Activated effector memory CD4-positive, alpha-beta T cell treated with anti-CD3 and anti-CD28 coated beads, Interleukin-2, amount 50 U/mL, for 16 hours (primary cell): Measurements from ENCODE around the gene SLC38A2.

Experiments
- DNase-seq: peaks from one replicate; pipeline ENCODE4 v3.0.0-alpha.2; 2020

SLC38A2 gene

DNA sequence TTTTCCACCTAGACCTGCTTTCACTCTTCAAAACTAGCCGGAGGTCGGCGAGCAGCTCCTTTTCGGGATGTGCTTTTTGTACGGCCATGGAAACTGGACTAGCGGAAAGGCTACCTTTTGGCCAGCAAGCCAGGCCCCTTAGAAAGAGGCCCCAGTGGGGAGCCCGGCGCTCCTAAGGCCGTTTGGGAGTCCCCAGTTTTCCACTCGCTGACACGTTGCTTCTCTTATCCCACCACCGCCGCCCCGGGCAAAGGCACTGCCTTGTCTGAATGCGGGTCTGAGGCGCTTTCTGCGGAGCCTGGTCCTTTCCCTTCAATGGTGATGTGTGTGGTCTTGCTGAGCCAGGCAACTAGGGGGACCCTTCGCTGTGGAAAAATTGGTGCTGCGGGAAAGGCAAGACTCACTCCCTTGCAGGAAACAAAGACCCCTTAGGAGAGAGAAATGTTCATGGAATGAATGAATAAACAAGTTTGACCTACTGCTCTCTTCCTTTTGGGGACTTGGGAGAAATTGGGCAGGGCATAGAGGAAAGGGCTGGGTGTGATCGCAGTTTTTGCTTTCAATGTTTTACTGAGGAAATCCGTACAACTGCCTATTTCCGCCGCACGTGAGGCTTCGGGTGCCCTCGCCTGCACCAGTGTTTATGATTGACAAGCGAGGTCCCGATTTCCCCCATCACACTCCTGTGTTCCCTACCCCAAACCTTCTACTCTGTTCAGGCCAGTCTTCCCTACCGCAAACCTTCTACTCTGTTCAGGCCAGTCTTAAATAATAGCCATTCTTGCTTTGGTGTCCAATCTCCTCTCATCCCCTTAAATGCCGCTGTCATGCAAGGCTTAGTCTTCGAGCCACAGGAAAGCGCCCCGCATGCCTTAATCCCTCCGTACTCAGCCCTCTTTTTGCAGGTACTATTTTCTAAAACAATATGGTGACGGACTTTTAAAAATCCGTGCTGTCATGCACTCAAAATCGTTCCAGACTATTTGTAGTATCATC, 1.0 kb upstream of the SLC38A2 start:
- DNase-seq = peak; percentile 79

DNA sequence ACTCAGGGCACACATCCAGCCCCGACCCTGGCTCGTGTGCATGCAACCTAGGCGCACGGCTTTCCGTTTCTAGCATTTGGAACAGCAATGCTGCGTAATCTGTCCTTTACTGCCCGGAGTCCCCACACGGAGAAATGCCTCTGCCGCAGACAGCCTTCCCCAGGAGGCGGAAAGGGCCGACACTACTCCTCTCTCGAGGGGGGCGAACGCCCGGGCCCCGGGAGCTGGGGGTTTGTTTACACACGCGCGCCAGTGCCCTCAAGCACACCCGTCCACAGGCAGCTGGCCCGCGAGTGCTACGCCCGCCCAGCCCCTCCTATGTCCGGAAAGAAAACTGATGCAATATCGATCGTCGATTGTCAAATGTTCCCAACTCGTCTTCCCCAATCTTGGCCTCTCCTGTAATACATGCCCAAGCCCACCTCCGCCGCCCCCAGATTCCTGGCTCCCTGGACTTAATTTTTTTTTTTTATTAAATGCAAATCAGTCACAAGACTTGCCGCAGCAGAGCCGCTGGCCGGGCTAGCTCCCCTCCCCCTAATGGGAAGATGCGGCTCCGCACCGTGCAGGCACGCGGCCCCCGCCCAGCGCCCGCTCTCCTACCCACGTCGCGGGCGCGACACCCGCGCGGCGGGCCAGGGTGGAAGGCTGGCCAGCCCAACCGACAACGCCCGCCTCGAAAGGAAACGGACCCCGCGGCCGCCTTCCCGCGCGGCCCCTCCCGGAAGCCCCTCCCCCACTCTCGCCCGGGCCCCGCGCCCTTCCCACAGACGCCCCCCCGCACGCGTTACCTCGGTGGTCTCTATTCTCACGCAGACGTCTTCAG, 642 bp downstream of the SLC38A2 start:
- DNase-seq = peak; percentile 86

DNA sequence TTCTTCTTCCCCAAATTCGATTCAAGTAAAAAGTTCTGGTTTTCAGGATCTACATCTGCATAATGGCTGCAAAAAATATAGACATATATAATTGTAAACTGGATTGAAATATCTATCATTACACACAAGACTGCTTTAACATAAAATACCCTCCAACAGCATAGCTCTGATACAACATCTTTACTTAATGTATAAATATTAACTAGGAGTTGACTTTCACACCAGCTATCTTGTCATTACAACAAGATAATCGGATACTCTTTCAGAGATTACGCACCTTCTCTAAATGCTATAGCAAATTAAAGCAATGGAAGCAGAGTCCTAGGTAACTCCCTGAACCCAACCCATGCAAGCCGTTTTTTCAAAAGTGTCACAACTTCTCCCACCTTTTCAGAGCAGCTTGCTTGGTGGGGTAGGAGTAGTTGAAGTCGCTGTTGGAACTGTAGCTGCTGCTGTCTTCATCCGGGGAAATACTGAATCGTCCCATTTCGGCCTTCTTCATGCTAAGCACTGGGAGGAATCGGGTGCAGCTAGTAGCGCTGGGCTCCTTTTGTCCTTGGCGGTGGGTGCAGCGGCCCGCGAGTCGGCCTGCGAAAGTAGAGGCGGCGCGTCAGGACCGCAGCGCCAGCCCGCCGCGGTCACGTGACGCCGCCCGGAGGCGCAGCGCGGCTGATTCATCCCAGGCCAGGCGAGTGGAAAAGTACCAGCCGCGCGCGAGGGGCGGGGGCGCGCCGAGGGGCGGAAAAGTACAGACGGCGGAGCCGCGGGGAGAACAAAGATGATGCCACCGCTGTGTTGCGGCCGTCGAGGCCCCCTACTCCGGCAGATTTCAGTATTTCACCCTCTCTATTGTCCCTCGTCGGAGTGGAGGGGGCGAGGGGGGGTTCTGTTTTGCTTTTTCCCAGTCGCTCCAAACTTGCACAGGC, 1.5 kb downstream of the SLC38A2 start:
- peak; percentile 98 for DNase-seq

DNA sequence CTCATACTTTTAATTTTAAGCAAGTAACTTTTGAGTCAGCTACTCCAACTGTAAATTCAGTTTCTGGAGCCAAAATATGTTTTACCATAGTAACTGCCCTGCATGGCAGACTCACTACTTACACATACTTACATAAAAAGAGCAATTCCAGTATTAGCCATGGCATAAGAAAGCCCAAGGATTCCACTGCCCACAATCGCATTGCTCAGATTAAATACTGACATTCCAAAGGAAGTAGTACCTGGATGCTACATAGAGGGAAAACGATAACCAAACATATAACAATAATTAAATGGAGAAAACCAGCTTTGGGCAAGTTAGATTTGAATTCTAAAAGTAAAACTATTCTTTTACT, 2.2 kb downstream of the SLC38A2 start:
- DNase-seq = no peak

DNA sequence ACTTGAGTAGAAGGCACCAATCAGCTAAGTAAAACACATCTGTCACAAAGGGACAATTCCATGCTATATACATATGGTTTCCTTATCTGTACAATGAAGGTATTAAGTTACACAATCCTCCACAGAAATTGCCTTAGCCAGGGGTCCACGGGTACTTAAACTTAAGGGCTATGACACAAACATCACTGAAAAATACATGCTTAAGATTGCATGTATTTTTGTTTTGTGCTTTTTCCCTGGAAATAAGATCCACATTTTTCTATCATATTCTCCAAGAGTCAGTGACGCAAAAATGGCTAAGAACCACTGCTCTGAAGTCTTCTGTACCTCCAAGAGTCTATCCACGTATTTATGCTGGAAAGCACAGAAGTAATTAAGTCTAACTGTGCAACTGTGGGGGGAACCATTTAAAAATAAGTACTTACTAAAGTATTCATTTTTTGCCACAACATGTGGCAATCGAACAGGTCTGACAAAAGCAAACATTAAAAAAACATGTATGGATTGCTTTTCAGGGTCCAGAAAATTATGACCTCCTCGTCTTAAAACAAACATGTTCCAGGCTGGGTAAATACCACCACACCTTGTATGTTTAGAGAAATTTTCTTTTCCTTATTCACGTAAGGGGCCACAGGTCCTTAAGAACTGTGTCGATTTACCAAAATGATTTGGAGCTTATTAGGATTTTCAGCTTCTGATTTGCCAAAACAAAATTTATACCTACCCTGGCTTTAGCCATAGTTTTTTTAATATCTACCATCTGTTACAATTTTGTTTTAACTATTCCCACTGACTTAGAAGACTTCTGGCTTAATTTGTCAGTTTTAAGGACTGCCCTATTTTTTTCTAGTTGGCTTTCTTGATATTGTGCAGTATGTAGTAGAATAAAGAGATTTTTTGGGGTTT, 2.8 kb downstream of the SLC38A2 start:
- DNase-seq = no peak

DNA sequence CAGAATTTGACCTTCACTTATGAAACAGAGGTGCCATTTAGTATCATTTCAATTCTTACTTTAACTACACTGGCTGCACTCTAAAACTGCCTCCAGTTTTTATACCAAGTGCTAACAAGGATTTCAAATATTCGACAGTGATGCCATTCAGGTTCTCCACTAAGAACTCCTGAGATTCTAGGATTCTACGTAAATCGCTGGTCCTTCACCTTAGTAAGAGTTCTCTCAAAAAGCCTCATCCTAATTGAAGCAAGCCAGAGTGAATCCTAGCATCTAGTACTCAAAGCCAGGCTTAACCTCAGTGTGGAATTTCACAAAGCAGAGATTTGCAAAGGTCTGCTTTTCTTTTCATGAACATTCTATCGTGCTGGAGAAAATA, 3.5 kb downstream of the SLC38A2 start:
- DNase-seq = no peak

DNA sequence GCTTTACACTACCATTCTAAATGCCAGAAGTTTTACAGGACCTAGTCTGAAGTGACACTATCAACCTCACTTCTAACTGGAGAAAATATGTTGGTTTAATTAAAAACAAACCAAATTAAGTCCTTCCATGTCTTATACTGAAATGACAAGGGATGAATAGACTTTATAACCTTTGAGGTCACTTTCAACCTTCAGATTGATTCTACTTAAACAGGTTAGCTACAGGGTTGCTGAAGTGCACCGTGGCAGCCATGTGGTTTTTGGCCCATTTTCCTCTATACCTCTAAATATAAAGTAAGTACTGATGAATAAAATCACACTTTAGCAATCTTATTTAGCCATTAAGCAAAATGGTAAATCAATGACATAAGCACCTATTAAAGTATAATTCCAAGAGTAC, 3.9 kb downstream of the SLC38A2 start:
- no peak for DNase-seq

DNA sequence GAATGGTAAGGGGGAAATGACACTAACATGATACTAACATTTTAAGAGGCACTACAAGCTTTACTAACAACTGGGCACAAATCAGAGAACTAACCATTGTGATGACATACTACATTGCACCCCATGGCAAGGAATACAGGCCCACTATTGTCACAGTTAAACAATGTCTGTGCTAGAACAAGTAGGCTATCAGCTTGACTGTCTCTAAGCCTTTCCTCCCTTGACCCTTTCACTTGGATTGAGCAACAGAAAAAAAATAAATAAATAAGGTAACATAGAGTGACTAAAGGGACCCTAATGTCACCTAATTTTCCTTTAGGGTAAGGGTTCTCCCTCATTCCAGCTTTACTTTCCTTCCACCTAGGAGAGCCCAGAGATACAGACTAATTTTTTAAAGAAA, 4.4 kb downstream of the SLC38A2 start:
- DNase-seq = no peak

DNA sequence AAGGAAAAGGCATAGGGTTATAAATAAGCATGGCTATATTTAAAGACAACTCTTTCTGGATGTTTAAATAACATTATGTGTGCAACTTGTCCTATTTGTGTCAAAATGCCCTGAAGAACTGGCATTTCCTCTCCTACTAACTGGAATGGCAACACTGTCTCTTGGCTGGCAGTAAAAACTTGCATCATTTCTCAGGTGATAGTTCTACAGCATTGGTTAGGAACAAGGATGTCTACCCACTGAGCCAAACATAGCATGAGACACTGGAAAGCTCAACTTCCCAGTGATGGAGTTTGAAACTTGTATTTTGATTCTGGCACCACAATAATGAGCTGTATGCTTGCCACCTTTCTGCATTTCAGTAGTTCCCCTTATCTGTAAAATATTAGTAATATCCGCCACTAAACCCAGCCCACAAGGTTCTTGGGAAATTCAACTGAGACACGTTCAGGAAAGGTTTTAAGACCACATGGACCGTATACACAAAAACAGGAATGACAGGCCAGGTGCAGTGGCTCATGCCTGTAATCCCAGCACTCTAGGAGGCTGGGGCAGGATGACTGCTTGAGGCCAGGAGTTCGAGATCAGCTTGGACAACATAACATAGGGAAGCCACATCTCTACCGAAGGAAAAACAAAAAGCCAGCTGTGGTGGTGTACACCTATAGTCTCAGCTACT, 5.1 kb downstream of the SLC38A2 start:
- DNase-seq = no peak

DNA sequence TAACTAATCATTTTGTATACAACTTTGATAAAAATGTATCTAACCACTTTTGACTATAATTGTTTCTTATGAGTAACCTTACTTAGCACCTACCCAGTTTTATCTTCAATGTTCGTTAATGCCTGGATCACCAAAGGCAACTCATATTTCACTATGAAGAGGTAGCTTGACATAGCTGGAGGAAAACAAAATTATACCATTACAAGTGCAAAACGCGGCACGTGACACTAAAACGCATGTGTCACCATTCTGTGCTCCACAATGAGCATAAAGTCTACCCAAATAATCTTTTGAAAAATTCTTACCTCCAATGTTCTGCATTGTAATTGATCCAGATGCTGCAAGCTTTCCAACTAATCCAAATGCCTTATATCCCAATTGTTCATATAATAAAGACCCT, 5.8 kb downstream of the SLC38A2 start:
- no peak for DNase-seq

DNA sequence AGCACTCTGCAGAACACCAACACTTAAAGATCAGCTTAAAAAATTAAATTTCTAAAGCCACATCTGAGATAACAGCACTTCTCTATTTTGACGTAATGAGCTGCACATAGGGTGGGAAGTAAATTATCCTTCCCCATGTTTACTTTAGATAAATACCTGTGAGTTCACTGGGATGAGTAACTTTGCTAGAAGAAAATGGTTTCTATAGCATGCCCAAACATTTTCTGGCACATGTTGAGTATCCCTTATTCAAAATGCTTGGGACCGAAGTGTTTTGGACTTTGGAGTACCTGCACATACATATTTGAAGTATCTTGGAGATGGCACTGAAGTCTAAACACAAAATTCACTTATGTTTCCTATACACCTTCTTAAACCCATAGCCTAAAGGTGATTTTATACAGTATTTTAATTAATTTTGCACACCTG, 6.6 kb downstream of the SLC38A2 start:
- DNase-seq = no peak

DNA sequence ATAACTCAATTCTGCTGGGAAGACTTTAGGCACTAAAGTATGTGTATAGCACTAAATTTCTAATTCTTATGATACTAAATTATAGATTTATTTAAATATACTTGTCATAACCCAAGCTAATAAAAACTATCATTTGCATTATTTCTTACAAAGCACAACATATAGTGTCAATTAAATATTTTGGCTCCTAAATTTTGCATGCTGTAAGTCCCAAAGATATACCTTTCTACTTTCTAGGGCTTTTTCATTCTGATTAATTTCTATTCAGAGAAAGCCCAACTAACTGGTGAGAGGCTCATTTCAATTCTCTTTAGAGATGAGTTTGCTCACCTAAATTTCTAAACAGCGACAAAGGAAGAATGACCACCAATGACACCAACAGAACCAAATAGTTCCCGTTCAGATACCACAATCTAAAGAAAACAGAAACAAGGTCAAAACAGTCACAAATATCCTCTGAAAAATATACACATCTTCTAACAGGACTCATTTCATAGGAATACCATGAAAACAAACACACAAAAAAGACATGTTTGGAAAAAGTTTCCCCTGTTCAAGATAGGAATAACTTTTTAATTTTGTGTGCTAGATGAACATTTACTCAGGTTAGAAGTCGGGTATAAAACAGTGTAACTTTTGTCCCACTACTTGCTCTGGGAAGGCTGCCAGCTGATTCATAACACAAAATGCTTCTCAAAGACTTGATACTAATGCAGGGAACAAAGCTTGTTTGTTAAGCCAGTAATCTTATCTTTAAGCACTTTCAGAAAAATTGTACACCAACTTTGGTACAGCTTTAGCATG, 7.6 kb downstream of the SLC38A2 start:
- no peak for DNase-seq

DNA sequence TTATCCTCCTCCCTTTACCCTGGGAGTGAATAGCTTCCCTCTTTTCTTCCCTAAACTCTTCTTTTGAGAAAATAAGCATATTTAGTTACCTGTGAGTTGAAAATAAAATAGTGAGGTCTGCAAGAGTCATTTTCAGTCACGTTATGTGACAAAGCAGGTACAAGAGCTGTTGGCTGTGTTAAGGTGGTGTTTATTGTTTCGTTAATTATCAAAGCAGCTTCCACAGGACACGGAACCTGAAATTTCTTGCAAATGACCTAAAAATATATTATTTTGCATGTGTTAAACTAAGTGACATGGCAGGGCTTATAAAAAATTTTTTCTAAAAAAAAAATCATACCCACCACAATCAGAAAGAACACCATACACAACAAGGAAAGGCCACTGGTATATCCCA, 8.3 kb downstream of the SLC38A2 start:
- no peak for DNase-seq

DNA sequence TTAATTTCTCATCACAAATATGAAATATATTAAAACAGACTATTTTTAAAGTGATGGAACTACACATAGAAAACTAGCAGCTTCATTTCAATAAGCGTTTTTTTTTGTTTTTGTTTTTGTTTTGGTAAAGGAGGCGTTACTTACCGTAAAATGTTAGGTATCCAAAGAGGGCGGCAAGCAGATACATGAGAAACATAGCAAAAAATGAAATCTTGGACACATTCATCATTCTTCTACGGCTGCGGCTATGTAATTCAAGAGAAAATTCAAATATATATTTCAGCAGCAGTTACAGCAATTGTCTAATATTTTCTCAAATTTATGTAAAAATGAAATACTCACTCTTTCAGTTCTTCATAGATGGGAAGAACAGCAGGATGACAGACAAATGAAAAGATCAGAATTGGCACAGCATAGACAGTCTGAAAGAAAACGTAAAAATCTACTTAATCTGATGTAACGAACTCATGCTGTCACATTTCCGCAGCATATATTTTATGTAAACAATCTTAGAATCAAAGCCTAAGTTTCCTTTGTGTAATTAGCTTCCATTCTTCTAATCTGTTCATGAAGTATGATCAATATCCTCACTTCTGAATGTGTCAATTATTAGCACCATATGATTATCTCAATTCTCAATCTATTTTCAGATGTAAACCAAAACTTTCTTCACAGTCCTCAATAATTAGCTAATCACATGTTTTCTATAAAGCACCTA, 8.8 kb downstream of the SLC38A2 start:
- DNase-seq = no peak

DNA sequence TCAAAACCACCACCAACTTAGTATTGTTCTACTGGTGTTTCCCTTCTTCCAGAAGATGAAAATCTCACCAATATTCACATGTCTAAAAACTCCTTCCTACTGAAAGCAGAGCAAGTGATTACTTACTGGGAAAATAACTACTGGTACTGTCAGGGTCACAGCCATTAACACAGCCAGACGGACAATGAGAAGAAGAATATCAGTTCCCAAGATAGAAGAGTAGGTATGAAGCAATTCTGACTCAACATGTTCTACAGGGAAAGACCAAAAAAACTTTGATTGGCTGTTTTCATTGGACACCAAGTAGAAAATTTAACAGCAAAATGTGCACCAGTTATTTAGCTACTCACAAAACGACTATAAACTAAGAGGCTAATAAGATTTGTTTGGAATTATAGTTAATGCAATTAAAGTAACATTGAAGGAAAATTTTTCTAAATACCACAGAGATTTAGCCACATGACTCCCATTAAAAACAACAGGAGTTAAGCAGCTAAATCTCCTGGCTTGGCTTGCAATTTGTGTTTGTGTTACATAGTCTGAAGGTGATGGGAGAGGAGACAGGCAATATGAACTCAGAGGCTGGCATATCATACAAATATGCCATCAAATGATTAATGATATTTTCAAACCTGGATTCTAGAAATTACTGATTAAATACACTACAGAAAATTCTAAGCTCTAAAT, 9.5 kb downstream of the SLC38A2 start:
- DNase-seq = no peak

DNA sequence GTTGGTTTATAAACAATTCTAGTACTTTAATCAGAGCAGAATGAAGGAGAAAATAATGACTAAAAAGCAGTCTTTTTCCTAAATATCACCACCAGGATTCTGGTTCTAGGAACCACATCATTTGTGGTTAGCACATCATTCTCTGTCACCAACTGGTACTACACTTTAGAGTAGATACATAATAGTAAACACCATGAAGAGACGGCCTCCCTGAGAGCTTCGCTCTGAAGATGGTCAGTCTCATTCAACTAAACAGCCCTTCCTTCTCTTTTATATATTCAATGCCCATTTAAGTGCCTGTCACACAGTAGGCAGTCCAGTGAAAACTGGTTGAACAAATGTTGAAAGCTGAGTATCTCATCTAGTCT, 10.9 kb downstream of the SLC38A2 start:
- no peak for DNase-seq

DNA sequence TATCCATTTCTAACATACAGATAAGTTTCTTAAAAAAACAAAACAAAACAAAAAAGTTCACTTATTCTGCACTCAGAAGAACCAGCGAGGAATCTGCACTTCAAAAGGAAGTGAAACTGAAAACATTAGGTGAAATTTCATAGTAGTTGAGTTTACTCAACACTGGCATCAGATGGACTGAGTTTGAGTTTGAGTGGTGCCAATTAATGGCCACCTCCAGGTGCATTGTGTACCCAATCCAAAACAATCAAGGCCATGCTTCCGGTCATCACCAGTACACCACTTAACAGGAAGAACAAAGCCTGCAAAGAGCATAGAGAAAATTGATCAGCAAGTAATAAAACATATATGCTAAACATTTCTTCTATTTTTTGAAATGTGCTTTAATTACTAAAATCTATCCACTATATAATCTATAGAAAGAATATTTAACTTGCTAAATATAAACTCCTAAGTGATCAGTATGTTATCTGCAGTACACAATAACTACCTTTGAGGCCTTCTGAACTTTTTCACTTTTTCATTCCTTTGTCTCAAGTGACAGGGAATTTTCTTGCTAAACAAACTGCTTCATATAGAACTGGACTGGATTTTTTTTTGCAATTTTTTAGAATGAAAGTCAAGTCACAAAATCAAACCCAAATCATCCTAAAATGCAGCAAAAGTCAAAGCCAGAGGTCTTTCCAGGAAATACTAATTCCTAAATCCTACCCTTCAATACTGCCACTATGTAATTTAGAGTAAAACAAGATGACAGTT, 11.5 kb downstream of the SLC38A2 start:
- no peak for DNase-seq

DNA sequence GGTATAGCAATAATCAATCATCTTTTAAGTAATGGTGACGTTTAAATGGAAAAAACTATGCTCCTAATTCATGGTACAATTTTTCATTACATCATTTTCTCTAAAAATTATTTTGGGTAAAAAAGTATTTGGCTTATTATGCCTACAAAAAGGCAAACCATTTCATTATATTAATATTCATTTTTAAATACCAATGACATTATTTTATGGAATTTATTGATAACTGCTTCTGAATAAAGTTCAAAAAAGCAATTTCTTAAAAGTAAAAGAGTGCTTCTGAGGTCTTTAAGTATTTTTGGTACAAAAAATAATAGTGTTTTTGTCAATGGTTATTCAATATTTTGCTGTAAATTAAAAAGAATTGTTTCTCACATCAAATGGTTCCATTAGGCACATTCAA, 12.2 kb downstream of the SLC38A2 start:
- no peak for DNase-seq
